AG04449 (cell line): Measurements from ENCODE around the gene ZNF292.

Source experiments
- CTCF ChIA-PET: fragments of 350-600 bp; formaldehyde crosslinking; extraction: SDS; loops from one replicate; lab custom pipeline; 2021; ENCODE audit warnings: antibody characterized with exemption; lab: Yijun Ruan, JAX
- POLR2A ChIA-PET: fragments of 400-600, 350-600 bp; formaldehyde crosslinking; extraction: SDS; loops from one replicate; lab custom pipeline; 2020; ENCODE audit warnings: antibody characterized with exemption, inconsistent platforms; lab: Yijun Ruan, JAX
- DNase-seq: peaks from one replicate; pipeline ENCODE4 v3.0.0-alpha.2; 2010; ENCODE audit warnings: low read depth, low spot score
- H3K4me3 ChIP-seq: 2 replicates; pipeline ENCODE4 v1.5.1; 2011; ENCODE audit warnings: low read depth, mild to moderate bottlenecking, control low read depth, low read length
- CTCF ChIP-seq: IDR thresholded peaks from one replicate; pipeline ENCODE4 v1.5.1; 2011; ENCODE audit warnings: mild to moderate bottlenecking, moderate library complexity, low read length, control low read depth, inconsistent platforms; ENCODE audit not compliant: insufficient read depth; ENCODE audit errors: missing control alignments

ZNF292 gene

GRCh38 chr6:87250019-87250418 is 94.7 kb downstream of the ZNF292 start:
- no peak for DNase-seq
- no peak for TF ChIP-seq CTCF
- H3K4me3 ChIP-seq, result no peak overlapping the region
- POLR2A ChIA-PET, result no interaction called here
- CTCF ChIA-PET, result interaction anchor here (0.6 kb wide), 1 partner anchor 15 kb away, joined by 3 read pairs; no protein-coding TSS in a partner anchor

GRCh38 chr6:87251225-87251624 is 95.9 kb downstream of the ZNF292 start:
- DNase-seq, result no peak
- H3K4me3 ChIP-seq, result no peak overlapping the region
- ChIA-PET CTCF (no interaction called here), POLR2A (no interaction called here)
- no peak for TF ChIP-seq CTCF

- ChIA-PET POLR2A (no interaction called here), CTCF (no interaction called here)
- H3K4me3 ChIP-seq, result no peak overlapping the region
- no peak for DNase-seq
- no peak for TF ChIP-seq CTCF
Observed at GRCh38 chr6:87251725-87252124, 96.4 kb downstream of the ZNF292 start.

GRCh38 chr6:87257046-87257445 is 101.7 kb downstream of the ZNF292 start:
- TF ChIP-seq CTCF, result no peak
- no peak overlapping the region for H3K4me3 ChIP-seq
- DNase-seq, result no peak
- ChIA-PET CTCF (interaction anchor here (1.9 kb wide), 1 partner anchor 19 kb away, joined by 6 read pairs; no protein-coding TSS in a partner anchor), POLR2A (no interaction called here)

- ChIA-PET CTCF (no interaction called here), POLR2A (no interaction called here)
- TF ChIP-seq CTCF, result no peak
- H3K4me3 ChIP-seq, result no peak overlapping the region
- no peak for DNase-seq
Observed at GRCh38 chr6:87257565-87257964, 102.2 kb downstream of the ZNF292 start.

- no peak overlapping the region for H3K4me3 ChIP-seq
- ChIA-PET POLR2A (no interaction called here), CTCF (no interaction called here)
- no peak for TF ChIP-seq CTCF
- DNase-seq, result no peak
Observed at GRCh38 chr6:87257975-87258374, 102.6 kb downstream of the ZNF292 start.
